ENCODE results near the gene COX19.

DNA sequence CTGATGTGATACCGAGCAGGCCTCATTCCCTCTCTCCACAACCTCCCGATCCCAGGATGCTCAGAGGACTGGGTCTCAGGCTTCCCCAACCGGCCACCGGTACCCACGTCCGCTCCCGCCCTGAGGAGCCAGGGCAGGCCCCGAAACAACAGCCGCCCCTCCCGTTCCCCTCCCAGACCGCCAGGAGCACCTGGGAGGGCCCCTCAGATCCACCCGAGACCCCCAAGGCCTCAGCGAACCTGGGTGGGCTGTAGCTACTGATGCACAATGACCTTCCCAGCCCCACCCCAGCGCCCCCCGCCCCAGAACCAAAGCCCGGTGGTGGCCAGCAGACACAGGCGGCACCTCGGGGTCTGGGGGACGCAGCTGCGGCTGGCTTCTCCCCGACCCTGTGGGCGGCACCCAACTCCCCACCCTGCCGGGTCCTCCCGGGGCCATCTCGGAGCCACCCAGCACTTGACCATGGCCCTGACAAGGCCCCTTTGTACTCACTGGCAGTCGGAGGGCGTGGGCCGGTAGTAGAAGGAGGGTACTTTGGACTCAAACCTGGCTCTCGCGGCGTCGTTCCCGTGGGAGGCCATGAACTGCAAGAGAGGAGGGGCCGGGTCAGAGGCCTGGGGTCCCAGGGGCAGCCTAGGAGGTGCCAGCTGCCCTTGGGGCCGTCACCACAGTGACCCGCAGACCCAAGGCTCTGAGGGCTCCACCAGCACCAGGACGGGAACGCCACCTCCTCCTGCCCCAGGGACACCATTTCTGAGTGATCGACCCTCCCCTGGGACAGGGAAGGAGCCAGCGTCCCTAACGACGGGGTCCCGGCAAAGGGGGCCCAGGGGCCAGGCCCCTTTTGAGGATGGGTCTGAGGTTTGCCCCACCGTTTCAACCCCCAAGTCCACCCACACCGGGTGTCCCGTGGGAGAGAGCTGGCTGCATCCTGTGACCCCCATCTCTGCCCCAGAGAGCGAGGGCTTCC is 49.0 kb downstream of the COX19 start:
- TF ChIP-seq CTCF (IDR thresholded peaks at IDR 0.05; ENCODE audit: borderline replicate concordance, extremely low read depth, low read length, poor library complexity, severe bottlenecking) (no peak), EZH2 (IDR thresholded peaks at IDR 0.05; ENCODE audit: borderline replicate concordance, low read depth, low read length, severe bottlenecking) (no peak)
